A549 (cell line): Measurements from ENCODE around the gene MTARC1. TPM values are rescaled to one million over a fixed set of nuclear protein-coding genes. Genes with fewer than 3 reads are reported as not detected.

Experiments
- ATAC-seq, 2 experiments: fragments of 200-7000 bp in 1 of 2; fragments of >200 bp in 1 of 2; cut with Nextera tagmentation in 1 of 2; cut with Tn5 transposase in 1 of 2; 3 replicates each; pipeline versions ENCODE4 v1.8.0 to v1.9.1; 2018 to 2020; ENCODE audit warnings: mild to moderate bottlenecking in 1 of 2, moderate library complexity in 1 of 2
- CTCF ChIA-PET: fragments of 300-600 bp; sonication (Branson Sonifier 250); formaldehyde crosslinking; extraction: SDS; loops from one replicate; lab custom pipeline; 2021; ENCODE audit warnings: antibody characterized with exemption, inconsistent platforms; lab: Yijun Ruan, JAX
- POLR2A ChIA-PET: fragments of 350-600 bp; formaldehyde crosslinking; extraction: SDS; loops from one replicate; lab custom pipeline; 2021; ENCODE audit warnings: antibody characterized with exemption, inconsistent platforms; lab: Yijun Ruan, JAX
- DNase-seq, 2 experiments: peaks; one replicate each; pipeline versions ENCODE4 v3.0.0 to v3.0.0-alpha.2; 2011 to 2016; ENCODE audit warnings: low read depth in 1 of 2, low spot score in 1 of 2
- FAIRE-seq: peaks from 2 replicates; lab custom pipeline; 2011; peaks lifted over from hg19 to GRCh38; lab: Jason Lieb, UNC
- H3K27ac ChIP-seq, 2 experiments: fragments of >200 bp; sonication (Bioruptor Twin); formaldehyde crosslinking; 3 replicates each; pipeline ENCODE4 v1.5.1; 2016 to 2017
- H3K4me1 ChIP-seq: fragments of >200 bp; sonication (Bioruptor Twin); formaldehyde crosslinking; 3 replicates; pipeline ENCODE4 v1.6.1; 2016
- H3K4me2 ChIP-seq: fragments of >200 bp; sonication (Bioruptor Twin); formaldehyde crosslinking; 3 replicates; pipeline ENCODE4 v1.6.1; 2016
- H3K4me3 ChIP-seq: fragments of >200 bp; sonication (Bioruptor Twin); formaldehyde crosslinking; 3 replicates; pipeline ENCODE4 v1.5.1; 2016
- H3K9me3 ChIP-seq: fragments of >200 bp; sonication (Bioruptor Twin); formaldehyde crosslinking; 3 replicates; pipeline ENCODE4 v1.6.1; 2016
- CEBPB ChIP-seq, 2 experiments: fragments of >200 bp in 1 of 2; sonication (Bioruptor Twin) in 1 of 2; formaldehyde crosslinking in 1 of 2; IDR thresholded peaks; 2 replicates each; pipeline ENCODE4 v1.6.1; 2012 to 2016
- CHD2 ChIP-seq: fragments of 150-350 bp; IDR thresholded peaks from 2 replicates; pipeline ENCODE4 v1.6.1; 2014; ENCODE audit warnings: low read length; ENCODE audit not compliant: partially characterized antibody
- CHD4 ChIP-seq: fragments of 200-600 bp; sonication (generic); IDR thresholded peaks from 2 replicates; pipeline ENCODE4 v1.6.1; 2016; ENCODE audit warnings: antibody characterized with exemption, mild to moderate bottlenecking, borderline replicate concordance
- CTCF ChIP-seq: fragments of >200 bp; sonication (Bioruptor Twin); formaldehyde crosslinking; IDR thresholded peaks from 3 replicates; pipeline ENCODE4 v1.5.1; 2016
- EP300 ChIP-seq, 2 experiments: fragments of >200 bp; sonication (Bioruptor Twin); formaldehyde crosslinking; IDR thresholded peaks; 2 replicates in 1 of 2; 3 replicates in 1 of 2; pipeline ENCODE4 v1.6.1; 2016 to 2017
- ESRRA ChIP-seq: fragments of 150-350 bp; IDR thresholded peaks from 2 replicates; pipeline ENCODE4 v1.6.1; 2014; ENCODE audit warnings: mild to moderate bottlenecking, low read length, borderline replicate concordance
- GATA3 ChIP-seq: IDR thresholded peaks from 2 replicates; pipeline ENCODE4 v1.6.1; 2012; ENCODE audit warnings: borderline replicate concordance
- HEYL ChIP-seq: fragments of 250-450 bp; sonication (Bioruptor Pico); IDR thresholded peaks from 2 replicates; pipeline ENCODE4 v1.8.0; 2021; ENCODE audit warnings: mild to moderate bottlenecking, moderate library complexity
- JUN ChIP-seq, 2 experiments: fragments of >200 bp; sonication (Bioruptor Twin); formaldehyde crosslinking; IDR thresholded peaks; 2 replicates in 1 of 2; 3 replicates in 1 of 2; pipeline ENCODE4 v1.6.1; 2016 to 2017
- JUNB ChIP-seq: fragments of >200 bp; sonication (Bioruptor Twin); formaldehyde crosslinking; IDR thresholded peaks from 2 replicates; pipeline ENCODE4 v1.6.1; 2016
- MAZ ChIP-seq: fragments of 150-350 bp; IDR thresholded peaks from 2 replicates; pipeline ENCODE4 v1.6.1; 2014; ENCODE audit warnings: antibody characterized with exemption, low read depth, low read length, borderline replicate concordance
- NPAS2 ChIP-seq: fragments of 250-450 bp; sonication (Bioruptor Pico); IDR thresholded peaks from 2 replicates; pipeline ENCODE4 v1.8.0; 2022; ENCODE audit warnings: mild to moderate bottlenecking, moderate library complexity, borderline replicate concordance
- POLR2A ChIP-seq: IDR thresholded peaks from 2 replicates; pipeline ENCODE4 v1.6.1; 2012; ENCODE audit warnings: mild to moderate bottlenecking, low read length
- RAD21 ChIP-seq, 2 experiments: fragments of >200 bp in 1 of 2; sonication (Bioruptor Twin) in 1 of 2; formaldehyde crosslinking in 1 of 2; IDR thresholded peaks in 1 of 2; conservative IDR thresholded peaks in 1 of 2; 2 replicates in 1 of 2; 3 replicates in 1 of 2; pipeline ENCODE4 v1.6.1; 2012 to 2018; ENCODE audit warnings: inconsistent platforms in 1 of 2
- REST ChIP-seq: fragments of 200-600 bp; sonication (generic); IDR thresholded peaks from 2 replicates; pipeline ENCODE4 v1.6.1; 2016; ENCODE audit warnings: antibody characterized with exemption, mild to moderate bottlenecking, moderate library complexity
- TFCP2L1 ChIP-seq: fragments of 250-450 bp; sonication (Bioruptor Pico); IDR thresholded peaks from 2 replicates; pipeline ENCODE4 v1.5.0; 2021; ENCODE audit warnings: mild to moderate bottlenecking
- TP53 ChIP-seq: fragments of 250-450 bp; sonication (Bioruptor Pico); IDR thresholded peaks from 2 replicates; pipeline ENCODE4 v1.5.0; 2021; ENCODE audit warnings: mild to moderate bottlenecking, moderate library complexity
- ZNF302 ChIP-seq: fragments of 250-450 bp; sonication (Bioruptor Pico); IDR thresholded peaks from 2 replicates; pipeline ENCODE4 v1.9.0; 2021; ENCODE audit warnings: inconsistent platforms, mild to moderate bottlenecking, moderate library complexity
- WGBS: methylation state at CpG from one replicate; pipeline ENCODE4 v1.1.6; 2017; ENCODE audit errors: missing lambda C conversion rate; 5-methylcytosine and 5-hydroxymethylcytosine counted together
- polyA plus RNA-seq, 4 experiments: library from polyadenylated mRNA; depleted of rRNA in 3 of 4; stranded (reverse); fragments of >200 nt; fragmentation: RNase III in 1 of 4; extraction: RNeasy Plus Mini Kit Qiagen cat#74134 plus additional on column Dnase treatment in 1 of 4; gene quantifications; 2 replicates in 3 of 4; 3 replicates in 1 of 4; pipeline ENCODE4 v1.2.3, GENCODE V29; 2011 to 2017
- TF ChIP-seq, protein P1 (sequence below): IDR thresholded peaks from 2 replicates; pipeline ENCODE4 v1.6.1; 2012; ENCODE audit warnings: low read depth, borderline replicate concordance

Gene MTARC1
- polyA plus RNA-seq, 2 of the 4 experiments (the other 2 are of a cell fraction): 9.5 to 10.1 TPM

DNA sequence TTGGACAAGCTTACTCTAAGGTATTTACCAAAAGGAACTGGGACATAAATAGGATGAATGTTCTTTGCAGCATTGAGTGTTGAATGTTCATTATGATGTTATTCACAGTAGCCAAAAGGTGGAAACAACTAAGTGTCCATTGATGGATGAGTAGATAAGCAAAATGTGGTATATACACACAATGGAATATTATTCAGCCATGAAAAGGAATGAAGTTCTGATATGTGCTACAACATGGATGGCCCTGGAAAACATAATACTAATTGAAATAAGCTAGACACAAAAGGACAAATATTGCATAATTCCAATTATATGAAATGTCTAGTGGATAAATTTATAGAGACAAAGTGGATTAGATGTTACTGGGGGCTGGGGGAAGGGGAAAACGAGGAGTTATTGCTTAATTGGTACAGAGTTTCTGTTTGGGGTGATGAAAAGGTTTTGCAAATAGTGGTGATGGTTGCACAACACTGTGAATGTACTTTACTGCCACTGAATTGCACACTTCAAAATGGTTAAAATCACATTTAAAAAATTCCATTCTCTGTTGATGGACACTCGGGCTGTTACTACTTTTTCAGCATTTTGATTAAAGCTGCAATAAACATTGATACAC, 2.9 kb downstream of the MTARC1 start:
- H3K27ac ChIP-seq: no peak overlapping the region
- no peak for ATAC-seq
- ChIA-PET POLR2A (no interaction called here), CTCF (interaction anchor here (1.0 to 8.3 kb wide), 3 partner anchors 14 to 24 kb away, joined by 3 to 78 read pairs (median 7); no protein-coding TSS in a partner anchor)
- peaks cover 12% of the 10 kb centered on the region; the same call in 2 of the 3 replicates for H3K4me1 ChIP-seq
- TF ChIP-seq MAZ (no peak), CEBPB (IDR thresholded peaks at IDR 0.05) (peak; percentile 37 to 47; a peak in 3 of 4 replicates)
- H3K4me2 ChIP-seq: no peak overlapping the region
- no peak for DNase-seq
- 66% methylated on average over 2 of the region's 2 CpGs for WGBS
- no peak overlapping the region for H3K4me3 ChIP-seq
- H3K9me3 ChIP-seq: no peaks in the 10 kb centered on the region
- FAIRE-seq: no peak

DNA sequence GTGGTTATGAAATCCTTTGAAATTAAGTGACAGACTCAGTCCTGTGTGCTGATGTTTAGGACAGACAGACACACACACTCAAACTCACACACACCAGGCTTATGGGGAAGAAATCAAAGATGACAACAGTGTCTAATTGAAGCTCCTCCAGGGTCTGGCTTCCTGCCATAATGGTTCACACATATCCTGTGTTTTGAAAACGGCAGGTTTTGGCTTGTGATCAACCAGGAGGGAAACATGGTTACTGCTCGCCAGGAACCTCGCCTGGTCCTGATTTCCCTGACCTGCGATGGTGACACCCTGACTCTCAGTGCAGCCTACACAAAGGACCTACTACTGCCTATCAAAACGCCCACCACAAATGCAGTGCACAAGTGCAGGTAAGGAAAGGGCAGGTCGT, 4.6 kb downstream of the MTARC1 start:
- Histone ChIP-seq H3K4me1 (peaks cover 10% of the 10 kb centered on the region; the same call in 2 of the 3 replicates), H3K9me3 (no peaks in the 10 kb centered on the region), H3K27ac (no peak overlapping the region)
- TF ChIP-seq ESRRA: no peak
- TF ChIP-seq, protein P1, sequence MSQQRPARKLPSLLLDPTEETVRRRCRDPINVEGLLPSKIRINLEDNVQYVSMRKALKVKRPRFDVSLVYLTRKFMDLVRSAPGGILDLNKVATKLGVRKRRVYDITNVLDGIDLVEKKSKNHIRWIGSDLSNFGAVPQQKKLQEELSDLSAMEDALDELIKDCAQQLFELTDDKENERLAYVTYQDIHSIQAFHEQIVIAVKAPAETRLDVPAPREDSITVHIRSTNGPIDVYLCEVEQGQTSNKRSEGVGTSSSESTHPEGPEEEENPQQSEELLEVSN: no peak
- TF ChIP-seq TFCP2L1: no peak
- TF ChIP-seq MAZ: no peak
- no peak for TF ChIP-seq CHD4
- TF ChIP-seq JUNB: no peak
- no peak for TF ChIP-seq RAD21 (conservative IDR thresholded peaks at IDR 0.05 in 1 of 2, IDR thresholded peaks at IDR 0.05 in 1 of 2)
- TF ChIP-seq EP300 (IDR thresholded peaks at IDR 0.05): no peak
- TF ChIP-seq JUN (IDR thresholded peaks at IDR 0.05): no peak
- TF ChIP-seq NPAS2 (CRISPR knock-in tag): no peak
- TF ChIP-seq POLR2A: no peak
- TF ChIP-seq HEYL: no peak
- TF ChIP-seq CTCF: no peak
- no peak for TF ChIP-seq REST
- no peak for TF ChIP-seq GATA3
- TF ChIP-seq TP53 (CRISPR knock-in tag): no peak
- TF ChIP-seq ZNF302 (CRISPR knock-in tag): no peak
- TF ChIP-seq CHD2: no peak
- TF ChIP-seq, all 56 proteins: peak for 0
- no peak for FAIRE-seq
- POLR2A ChIA-PET: no interaction called here
- no peak for DNase-seq
- no peak overlapping the region for H3K4me3 ChIP-seq
- no peak overlapping the region for H3K4me2 ChIP-seq
- ATAC-seq: no peak
- 79% methylated on average over 6 of the region's 6 CpGs for WGBS
- CTCF ChIA-PET: interaction anchor here (0.6 to 8.3 kb wide), 4 partner anchors 15 to 585 kb away, joined by 3 to 78 read pairs (median 4); no protein-coding TSS in a partner anchor
